BLaER1 (cell line): ENCODE results near the gene CBLL2.

Source experiments
- H3K27ac ChIP-seq: shearing (Covaris generic); formaldehyde crosslinking; 2 replicates; pipeline ENCODE4 v1.8.1; 2022
- H3K27me3 ChIP-seq: shearing (Covaris generic); formaldehyde crosslinking; 2 replicates; pipeline ENCODE4 v1.8.1; 2022
- H3K36me3 ChIP-seq: shearing (Covaris generic); formaldehyde crosslinking; 2 replicates; pipeline ENCODE4 v1.8.1; 2022
- H3K4me1 ChIP-seq: shearing (Covaris generic); formaldehyde crosslinking; 2 replicates; pipeline ENCODE4 v1.8.1; 2022
- H3K4me2 ChIP-seq: shearing (Covaris generic); formaldehyde crosslinking; 2 replicates; pipeline ENCODE4 v1.8.1; 2022
- H3K4me3 ChIP-seq: shearing (Covaris generic); formaldehyde crosslinking; 2 replicates; pipeline ENCODE4 v1.8.1; 2022
- H3K9ac ChIP-seq: shearing (Covaris generic); formaldehyde crosslinking; 2 replicates; pipeline ENCODE4 v1.8.1; 2022
- H3K9me3 ChIP-seq: shearing (Covaris generic); formaldehyde crosslinking; 2 replicates; pipeline ENCODE4 v1.8.1; 2022
- H4K20me1 ChIP-seq: shearing (Covaris generic); formaldehyde crosslinking; 2 replicates; pipeline ENCODE4 v1.8.1; 2022
- Cebpa-rat ChIP-seq: shearing (Covaris generic); IDR thresholded peaks from 2 replicates; pipeline ENCODE4 v1.8.1; 2022

The CBLL2 gene, protein sequence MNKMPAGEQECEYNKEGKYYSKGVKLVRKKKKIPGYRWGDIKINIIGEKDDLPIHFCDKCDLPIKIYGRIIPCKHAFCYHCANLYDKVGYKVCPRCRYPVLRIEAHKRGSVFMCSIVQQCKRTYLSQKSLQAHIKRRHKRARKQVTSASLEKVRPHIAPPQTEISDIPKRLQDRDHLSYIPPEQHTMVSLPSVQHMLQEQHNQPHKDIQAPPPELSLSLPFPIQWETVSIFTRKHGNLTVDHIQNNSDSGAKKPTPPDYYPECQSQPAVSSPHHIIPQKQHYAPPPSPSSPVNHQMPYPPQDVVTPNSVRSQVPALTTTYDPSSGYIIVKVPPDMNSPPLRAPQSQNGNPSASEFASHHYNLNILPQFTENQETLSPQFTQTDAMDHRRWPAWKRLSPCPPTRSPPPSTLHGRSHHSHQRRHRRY

DNA sequence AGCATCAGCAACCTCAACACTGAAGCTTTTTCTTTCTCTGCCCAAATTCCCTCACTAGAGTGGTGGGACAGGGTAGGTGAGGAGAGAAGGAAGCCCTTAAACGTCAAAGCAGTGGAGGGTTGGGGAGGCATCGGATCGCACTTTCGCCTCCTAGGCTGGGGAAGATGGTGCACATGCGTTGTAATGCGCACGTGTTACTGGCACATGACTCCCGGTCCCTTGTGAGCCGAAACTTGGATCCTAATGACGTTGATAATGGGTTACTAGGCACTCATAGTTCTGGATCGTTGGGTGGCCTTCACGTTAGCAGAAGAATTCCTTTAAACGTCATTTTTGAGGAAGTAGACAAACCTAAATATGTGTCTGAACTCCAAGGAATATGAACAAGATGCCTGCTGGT, at the start of gene CBLL2:
TSS of gene CBLL2 (plus strand) at position 301 of the 400 bp plus-strand sequence. CDS start at position 380, 79 bp downstream.
- Histone ChIP-seq H3K9me3 (peaks cover 14% of the 10 kb centered on the region), H3K9ac (no peak within 1 kb of the TSS), H3K36me3 (no peaks in the 10 kb centered on the region), H3K4me3 (no peak within 1 kb of the TSS), H3K27me3 (no peaks in the 10 kb centered on the region), H3K27ac (no peak within 1 kb of the TSS), H4K20me1 (no peaks in the 10 kb centered on the region), H3K4me1 (no peaks in the 10 kb centered on the region; the same call in 1 of the 2 replicates), H3K4me2 (no peak within 1 kb of the TSS)
- no peak for TF ChIP-seq Cebpa-rat

DNA sequence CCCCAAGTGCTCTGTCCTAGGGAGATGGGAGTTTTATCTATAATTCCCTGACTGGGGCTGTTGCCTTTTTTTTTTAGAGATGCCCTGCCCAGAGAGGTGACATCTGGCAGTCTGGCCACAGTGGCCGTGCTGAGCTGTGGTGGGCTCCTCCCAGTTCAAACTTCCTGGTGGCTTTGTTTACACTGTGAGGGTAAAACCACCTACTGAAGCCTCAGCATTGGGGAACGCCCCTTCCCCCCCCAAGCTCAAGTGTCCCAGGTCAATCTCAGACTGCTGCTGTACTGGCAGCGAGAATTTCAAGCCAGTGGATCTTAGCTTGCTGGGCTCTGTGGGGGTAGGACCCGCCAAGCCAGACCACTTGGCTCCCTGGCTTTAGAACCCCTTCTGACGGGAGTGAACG, 38.3 kb upstream of the CBLL2 start:
- no peaks in the 10 kb centered on the region for H3K4me1 ChIP-seq
- H3K4me3 ChIP-seq = no peak overlapping the region
- no peak overlapping the region for H3K9ac ChIP-seq
- peaks cover 24% of the 10 kb centered on the region for H3K9me3 ChIP-seq
- no peak for TF ChIP-seq Cebpa-rat
- peaks cover 15% of the 10 kb centered on the region; the same call in 1 of the 2 replicates for H3K36me3 ChIP-seq
- no peaks in the 10 kb centered on the region for H3K27me3 ChIP-seq
- H4K20me1 ChIP-seq = no peaks in the 10 kb centered on the region
- H3K27ac ChIP-seq = no peak overlapping the region
- H3K4me2 ChIP-seq = no peak overlapping the region

DNA sequence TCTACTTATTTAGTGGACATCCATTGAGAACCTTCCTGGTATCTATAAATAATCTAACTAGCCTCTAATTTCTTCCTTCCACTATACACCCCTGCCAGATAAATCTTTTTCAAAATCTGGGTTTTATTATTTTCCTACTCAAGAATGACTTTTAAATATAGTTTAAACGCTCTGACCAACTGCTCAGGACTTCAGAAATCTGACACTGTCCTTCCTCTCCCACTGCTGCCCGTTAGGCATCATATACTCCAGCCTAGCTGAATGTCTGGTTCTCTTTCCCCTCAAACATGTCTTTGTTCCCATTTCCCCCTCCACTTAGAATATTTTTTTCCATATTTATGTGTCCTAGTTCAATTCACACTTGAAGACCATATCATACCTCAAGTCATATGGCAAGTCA, 35.2 kb upstream of the CBLL2 start:
- TF ChIP-seq Cebpa-rat = no peak

DNA sequence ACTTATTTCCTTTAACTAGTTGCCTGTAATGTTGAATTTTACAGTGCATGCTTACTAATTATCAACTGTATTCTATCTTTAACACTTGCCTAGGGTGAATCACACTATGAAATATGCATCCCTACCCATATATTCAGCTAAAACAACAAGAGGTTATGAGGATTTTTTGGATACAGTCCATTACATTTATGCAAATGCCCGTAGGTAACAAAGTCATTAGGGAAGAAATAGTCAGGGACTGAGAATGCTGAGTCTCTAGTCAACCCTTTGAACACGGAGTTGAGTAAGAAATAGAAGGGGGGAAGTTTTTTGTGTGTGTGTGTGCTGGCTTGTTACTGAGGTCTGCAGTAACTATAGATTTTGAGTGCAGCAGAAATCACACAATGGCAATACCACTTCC, 26.1 kb upstream of the CBLL2 start:
- no peak overlapping the region for H3K4me3 ChIP-seq
- no peaks in the 10 kb centered on the region for H3K9me3 ChIP-seq
- no peak overlapping the region for H3K9ac ChIP-seq
- no peak overlapping the region for H3K27ac ChIP-seq
- no peak overlapping the region for H3K4me2 ChIP-seq
- no peaks in the 10 kb centered on the region for H3K4me1 ChIP-seq
- TF ChIP-seq Cebpa-rat = no peak
- H3K36me3 ChIP-seq = no peaks in the 10 kb centered on the region
- H3K27me3 ChIP-seq = no peaks in the 10 kb centered on the region
- no peaks in the 10 kb centered on the region for H4K20me1 ChIP-seq

More for the DNA sequence above, 35.2 kb upstream of the CBLL2 start:
- H4K20me1 ChIP-seq = no peaks in the 10 kb centered on the region
- H3K9me3 ChIP-seq = peaks cover 24% of the 10 kb centered on the region
- H3K9ac ChIP-seq = no peak overlapping the region
- H3K27me3 ChIP-seq = no peaks in the 10 kb centered on the region
- H3K4me3 ChIP-seq = no peak overlapping the region
- no peaks in the 10 kb centered on the region for H3K4me1 ChIP-seq
- H3K36me3 ChIP-seq = peaks cover 15% of the 10 kb centered on the region; the same call in 1 of the 2 replicates
- H3K27ac ChIP-seq = no peak overlapping the region
- no peak overlapping the region for H3K4me2 ChIP-seq

DNA sequence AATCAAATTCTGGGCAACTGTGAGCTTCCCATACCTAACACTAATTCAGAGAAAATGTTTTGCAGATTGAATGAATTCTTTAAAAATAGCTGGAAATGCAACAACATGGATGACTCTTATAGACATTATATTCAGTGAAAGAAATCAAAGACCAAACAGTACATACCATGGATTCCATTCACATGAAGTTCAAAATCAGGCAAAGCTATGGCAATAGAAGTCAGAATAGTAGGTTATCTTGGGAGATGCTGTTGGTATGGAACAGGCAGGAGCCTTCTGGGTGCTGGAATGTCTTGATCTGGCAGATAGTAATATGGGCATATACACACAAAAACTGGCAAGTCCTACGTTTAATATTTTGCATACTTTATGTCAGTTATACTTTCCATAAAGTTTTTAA, 25.5 kb upstream of the CBLL2 start:
- Histone ChIP-seq H3K9ac (no peak overlapping the region), H3K27ac (no peak overlapping the region), H4K20me1 (no peaks in the 10 kb centered on the region), H3K9me3 (no peaks in the 10 kb centered on the region), H3K4me2 (no peak overlapping the region), H3K36me3 (no peaks in the 10 kb centered on the region), H3K27me3 (no peaks in the 10 kb centered on the region), H3K4me3 (no peak overlapping the region), H3K4me1 (no peaks in the 10 kb centered on the region)
- TF ChIP-seq Cebpa-rat = no peak

DNA sequence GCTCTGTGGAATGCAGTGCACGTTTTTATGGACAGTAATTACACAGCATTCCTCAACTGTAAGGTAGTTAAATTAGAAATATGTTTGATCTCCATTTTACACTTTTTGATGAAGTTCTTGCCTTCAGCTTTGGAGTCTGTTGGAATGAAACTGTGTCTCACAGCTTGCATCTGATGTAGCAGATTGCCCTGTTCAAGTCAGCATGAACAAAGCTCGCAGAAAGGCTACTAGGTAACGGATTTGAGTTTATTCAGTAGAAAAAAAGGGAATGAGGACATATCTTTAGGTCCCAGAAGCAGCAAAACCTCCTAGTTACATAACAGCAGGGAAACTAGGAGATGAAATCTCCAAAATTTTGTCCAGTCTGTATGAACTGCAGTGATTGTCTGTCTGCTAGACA, 24.3 kb upstream of the CBLL2 start:
- no peak overlapping the region for H3K9ac ChIP-seq
- no peaks in the 10 kb centered on the region for H3K9me3 ChIP-seq
- no peaks in the 10 kb centered on the region for H3K4me1 ChIP-seq
- H3K4me3 ChIP-seq = no peak overlapping the region
- H3K36me3 ChIP-seq = no peaks in the 10 kb centered on the region
- no peaks in the 10 kb centered on the region for H3K27me3 ChIP-seq
- H3K4me2 ChIP-seq = no peak overlapping the region
- no peak overlapping the region for H3K27ac ChIP-seq
- H4K20me1 ChIP-seq = no peaks in the 10 kb centered on the region
- no peak for TF ChIP-seq Cebpa-rat

DNA sequence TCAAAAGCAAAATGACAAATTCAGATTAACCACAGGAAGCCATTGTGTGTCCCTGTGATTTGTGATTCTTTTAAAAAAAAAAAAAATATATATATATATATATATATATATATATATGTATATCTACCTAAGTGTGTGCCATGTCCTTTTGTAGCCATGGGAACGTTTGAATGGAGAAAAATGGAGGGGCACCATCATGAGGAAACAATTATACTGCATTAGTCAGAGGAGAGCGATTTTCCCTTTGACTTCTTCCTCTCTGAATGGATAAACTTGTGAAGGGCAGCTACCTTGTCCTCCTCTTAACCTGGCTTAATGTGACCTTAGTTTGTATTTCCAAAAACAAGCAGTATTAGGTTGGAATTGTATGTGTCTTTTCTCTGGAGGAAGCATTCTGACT, 23.3 kb upstream of the CBLL2 start:
- H3K4me2 ChIP-seq = no peak overlapping the region
- no peaks in the 10 kb centered on the region for H3K9me3 ChIP-seq
- H3K27me3 ChIP-seq = no peaks in the 10 kb centered on the region
- no peak overlapping the region for H3K9ac ChIP-seq
- no peaks in the 10 kb centered on the region for H3K4me1 ChIP-seq
- H3K4me3 ChIP-seq = no peak overlapping the region
- H3K27ac ChIP-seq = no peak overlapping the region
- no peaks in the 10 kb centered on the region for H3K36me3 ChIP-seq
- no peaks in the 10 kb centered on the region for H4K20me1 ChIP-seq
- no peak for TF ChIP-seq Cebpa-rat

DNA sequence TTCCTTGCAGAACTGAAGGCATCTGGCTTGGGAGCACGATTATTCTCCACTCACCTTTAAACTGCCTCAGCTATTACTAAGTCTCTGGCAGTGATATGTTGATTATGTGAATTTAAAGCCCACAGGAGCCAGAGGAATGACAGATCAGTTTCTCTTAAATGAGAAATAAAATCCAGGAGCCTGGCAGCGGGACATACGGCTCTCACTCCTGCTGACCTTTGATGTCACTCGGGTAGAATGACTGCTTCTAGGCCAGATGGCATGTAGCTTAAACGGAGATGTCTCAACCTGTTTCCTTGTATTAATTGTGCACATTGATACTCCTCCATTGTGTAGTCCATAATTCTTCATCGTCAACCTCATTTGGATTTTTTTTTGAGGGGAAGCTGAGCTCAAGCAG, 4.0 kb upstream of the CBLL2 start:
- no peaks in the 10 kb centered on the region for H3K36me3 ChIP-seq
- no peak overlapping the region for H3K4me3 ChIP-seq
- no peaks in the 10 kb centered on the region for H3K27me3 ChIP-seq
- no peaks in the 10 kb centered on the region for H4K20me1 ChIP-seq
- no peak for TF ChIP-seq Cebpa-rat
- no peak overlapping the region for H3K27ac ChIP-seq
- H3K9me3 ChIP-seq = peaks cover 13% of the 10 kb centered on the region
- H3K4me1 ChIP-seq = no peaks in the 10 kb centered on the region
- H3K9ac ChIP-seq = no peak overlapping the region
- no peak overlapping the region for H3K4me2 ChIP-seq

DNA sequence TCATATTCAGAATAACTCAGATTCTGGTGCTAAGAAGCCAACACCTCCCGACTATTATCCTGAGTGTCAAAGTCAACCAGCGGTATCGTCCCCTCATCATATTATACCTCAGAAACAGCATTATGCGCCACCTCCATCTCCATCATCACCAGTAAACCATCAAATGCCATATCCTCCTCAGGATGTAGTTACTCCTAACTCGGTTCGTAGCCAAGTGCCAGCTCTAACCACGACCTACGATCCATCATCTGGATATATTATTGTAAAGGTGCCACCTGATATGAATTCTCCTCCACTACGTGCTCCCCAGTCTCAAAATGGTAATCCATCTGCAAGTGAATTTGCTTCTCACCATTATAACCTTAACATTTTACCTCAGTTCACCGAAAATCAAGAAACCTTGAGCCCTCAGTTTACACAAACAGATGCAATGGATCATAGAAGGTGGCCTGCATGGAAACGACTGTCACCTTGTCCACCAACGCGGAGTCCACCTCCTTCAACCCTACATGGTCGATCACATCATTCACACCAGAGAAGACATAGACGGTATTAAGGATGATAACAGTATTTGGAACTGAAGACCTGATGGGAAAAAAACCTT, 1.1 kb downstream of the CBLL2 start:
- H3K4me1 ChIP-seq = no peaks in the 10 kb centered on the region; the same call in 1 of the 2 replicates
- H3K9ac ChIP-seq = no peak overlapping the region
- H3K27me3 ChIP-seq = no peaks in the 10 kb centered on the region
- no peak overlapping the region for H3K4me3 ChIP-seq
- H3K36me3 ChIP-seq = no peaks in the 10 kb centered on the region
- TF ChIP-seq Cebpa-rat = no peak
- H3K9me3 ChIP-seq = peaks cover 14% of the 10 kb centered on the region
- no peak overlapping the region for H3K27ac ChIP-seq
- no peak overlapping the region for H3K4me2 ChIP-seq
- no peaks in the 10 kb centered on the region for H4K20me1 ChIP-seq

DNA sequence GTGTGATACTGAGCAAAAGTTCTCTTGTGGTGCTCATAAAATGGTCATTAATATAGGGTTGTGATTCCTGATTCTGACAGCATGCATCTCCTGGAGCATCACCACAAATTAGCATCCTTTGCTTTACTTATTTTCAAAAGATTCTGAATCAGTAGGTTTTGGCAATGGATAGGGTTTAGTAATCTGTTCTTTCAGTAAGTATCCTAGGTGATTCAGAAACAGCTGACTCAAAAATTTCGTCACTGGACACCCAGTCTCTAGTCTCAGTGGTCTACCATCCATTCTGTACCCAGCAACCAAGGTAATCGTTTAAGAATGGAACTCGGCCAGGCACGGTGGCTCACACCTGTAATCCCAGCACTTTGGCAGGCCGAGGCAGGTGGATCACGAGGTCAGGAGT, 4.1 kb downstream of the CBLL2 start:
- Histone ChIP-seq H3K9me3 (peaks cover 13% of the 10 kb centered on the region; the same call in 1 of the 2 replicates), H3K4me2 (no peak overlapping the region), H3K36me3 (no peaks in the 10 kb centered on the region), H3K4me1 (no peaks in the 10 kb centered on the region; the same call in 1 of the 2 replicates), H3K27ac (no peak overlapping the region), H3K27me3 (no peaks in the 10 kb centered on the region), H3K4me3 (no peak overlapping the region), H3K9ac (no peak overlapping the region), H4K20me1 (no peaks in the 10 kb centered on the region)
- no peak for TF ChIP-seq Cebpa-rat
